BJ (cell line): Measurements from ENCODE around the gene MRPL36. TPM values are rescaled to one million over a fixed set of nuclear protein-coding genes. Genes with fewer than 3 reads are reported as not detected.

Source experiments
- CTCF ChIA-PET: fragments of 350-600 bp; formaldehyde crosslinking; extraction: SDS; loops from one replicate; lab custom pipeline; 2021; ENCODE audit warnings: antibody characterized with exemption, inconsistent platforms; lab: Yijun Ruan, JAX
- POLR2A ChIA-PET: fragments of 300-600 bp; sonication (Branson Sonifier 250); formaldehyde crosslinking; extraction: SDS; loops from one replicate; lab custom pipeline; 2021; ENCODE audit warnings: antibody characterized with exemption; lab: Charles Lee
- DNase-seq: peaks from one replicate; pipeline ENCODE4 v3.0.0-alpha.2; 2011; ENCODE audit warnings: low read depth
- H3K27me3 ChIP-seq: 2 replicates; pipeline ENCODE4 v1.6.0; 2011; ENCODE audit warnings: low read length; ENCODE audit not compliant: control insufficient read depth, insufficient read depth
- H3K36me3 ChIP-seq: 2 replicates; pipeline ENCODE4 v1.5.1; 2011; ENCODE audit warnings: low read length; ENCODE audit not compliant: control insufficient read depth, insufficient read depth
- H3K4me3 ChIP-seq: 2 replicates; pipeline ENCODE4 v1.5.1; 2011; ENCODE audit warnings: low read depth, mild to moderate bottlenecking, control low read depth, low read length
- CTCF ChIP-seq: IDR thresholded peaks from 2 replicates; pipeline ENCODE4 v1.5.1; 2011; ENCODE audit warnings: low read depth, mild to moderate bottlenecking, control low read depth, inconsistent platforms, low read length, moderate library complexity; ENCODE audit not compliant: insufficient read depth
- polyA plus RNA-seq: library from polyadenylated mRNA; depleted of rRNA; stranded (reverse); fragments of >200 nt; gene quantifications from 2 replicates; pipeline ENCODE4 v1.2.3, GENCODE V29; 2011

MRPL36 gene
- polyA plus RNA-seq, 1 experiment: 67.9 TPM

- H3K27me3 ChIP-seq: peaks cover 4% of the 10 kb centered on the region; the same call in 1 of the 2 replicates
- ChIA-PET CTCF (no interaction called here), POLR2A (no interaction called here)
- no peaks in the 10 kb centered on the region for H3K36me3 ChIP-seq
- no peak for TF ChIP-seq CTCF
- no peak overlapping the region for H3K4me3 ChIP-seq
- DNase-seq: no peak
Measured at GRCh38 chr5:1834721-1835429, 35.2 kb upstream of the MRPL36 start.

- no peak for TF ChIP-seq CTCF
- CTCF ChIA-PET: no interaction called here
- DNase-seq: no peak
- no peak overlapping the region for H3K4me3 ChIP-seq
- H3K36me3 ChIP-seq: no peaks in the 10 kb centered on the region
- POLR2A ChIA-PET: no interaction called here
- peaks cover 4% of the 10 kb centered on the region; the same call in 1 of the 2 replicates for H3K27me3 ChIP-seq
Measured at GRCh38 chr5:1834022-1834551, 34.5 kb upstream of the MRPL36 start.

- DNase-seq: no peak
- Histone ChIP-seq H3K36me3 (no peaks in the 10 kb centered on the region), H3K4me3 (no peak overlapping the region), H3K27me3 (peaks cover 4% of the 10 kb centered on the region; the same call in 1 of the 2 replicates)
- TF ChIP-seq CTCF: no peak
- ChIA-PET CTCF (no interaction called here), POLR2A (no interaction called here)
Measured at GRCh38 chr5:1833264-1834021, 33.8 kb upstream of the MRPL36 start.

GRCh38 chr5:1832511-1833250 lies 33.0 kb upstream of the MRPL36 start:
- DNase-seq: no peak
- ChIA-PET POLR2A (no interaction called here), CTCF (interaction anchor here (1.7 kb wide), 1 partner anchor 69 kb away, joined by 4 read pairs; no protein-coding TSS in a partner anchor)
- Histone ChIP-seq H3K4me3 (no peak overlapping the region), H3K27me3 (peaks cover 4% of the 10 kb centered on the region; the same call in 1 of the 2 replicates), H3K36me3 (no peaks in the 10 kb centered on the region)
- no peak for TF ChIP-seq CTCF
